B cell (primary cell): ENCODE measurements around the gene CALD1. TPM values are rescaled to one million over a fixed set of nuclear protein-coding genes. Genes with fewer than 3 reads are reported as not detected.

Experiments used
- ATAC-seq: fragments of 200-7000 bp; cut with Tn5 transposase; one replicate; pipeline ENCODE4 v1.10.0; 2021; ENCODE audit warnings: low read depth, mild to moderate bottlenecking, moderate number of reproducible peaks, moderate library complexity
- CTCF ChIA-PET: fragments of 350-600 bp; sonication (Branson Sonifier 250); formaldehyde crosslinking; loops from one replicate; lab custom pipeline; 2021; ENCODE audit warnings: antibody characterized with exemption, inconsistent platforms; lab: Charles Lee
- POLR2A ChIA-PET: fragments of 350-600 bp; sonication (Branson Sonifier 250); formaldehyde crosslinking; loops from one replicate; lab custom pipeline; 2021; ENCODE audit warnings: antibody characterized with exemption; lab: Charles Lee
- DNase-seq: peaks from one replicate; pipeline ENCODE4 v3.0.0; 2013
- H2AFZ ChIP-seq: 2 replicates; pipeline ENCODE4 v1.6.1; 2012; ENCODE audit warnings: mild to moderate bottlenecking, low read depth, low read length; ENCODE audit not compliant: insufficient read depth, poor library complexity, severe bottlenecking
- H3K27ac ChIP-seq, 2 donors: 1 replicate in 1 of 2; 2 replicates in 1 of 2; pipeline ENCODE4 v1.5.1; 2012 to 2013; ENCODE audit warnings: low read length in 2 of 2, mild to moderate bottlenecking in 2 of 2, moderate library complexity in 1 of 2
- H3K27me3 ChIP-seq, 4 experiments: fragments of 200-600 bp in 1 of 4; sonication (generic) in 1 of 4; replicated peaks in 1 of 4; 1 replicate in 2 of 4; 2 replicates in 2 of 4; pipeline versions ENCODE4 v1.6.1 to v1.7.0; 2013 to 2016; ENCODE audit warnings: low read length in 3 of 4, mild to moderate bottlenecking in 2 of 4, mixed read lengths in 1 of 4, moderate library complexity in 1 of 4; ENCODE audit not compliant: insufficient read depth in 4 of 4, control insufficient read depth in 3 of 4; ENCODE audit errors: control extremely low read depth in 1 of 4
- H3K36me3 ChIP-seq, 2 experiments: replicated peaks in 1 of 2; 1 replicate in 1 of 2; 2 replicates in 1 of 2; pipeline versions ENCODE4 v1.6.1 to v1.7.1; 2013; ENCODE audit warnings: low read length in 1 of 2; ENCODE audit not compliant: insufficient read depth in 2 of 2, control insufficient read depth in 1 of 2; ENCODE audit errors: control extremely low read depth in 1 of 2, extremely low read depth in 1 of 2
- H3K4me1 ChIP-seq, 2 donors: fragments of 200-600 bp in 1 of 2; sonication (generic) in 1 of 2; 1 replicate in 1 of 2; 2 replicates in 1 of 2; pipeline versions ENCODE4 v1.5.1 to v1.6.1; 2013 to 2017; ENCODE audit warnings: low read length in 2 of 2; ENCODE audit not compliant: control insufficient read depth in 2 of 2, insufficient read depth in 2 of 2
- H3K4me2 ChIP-seq: replicated peaks from 2 replicates; pipeline ENCODE3; 2012; ENCODE audit warnings: mild to moderate bottlenecking, low read depth, low read length; ENCODE audit not compliant: poor library complexity, severe bottlenecking
- H3K4me3 ChIP-seq, 5 experiments: fragments of 200-600 bp in 1 of 5; sonication (generic) in 1 of 5; 1 replicate in 3 of 5; 2 replicates in 2 of 5; pipeline versions ENCODE4 v1.5.1 to v1.7.0; 2011 to 2016; ENCODE audit warnings: low read length in 4 of 5, mild to moderate bottlenecking in 4 of 5, low read depth in 2 of 5, control low read depth in 1 of 5, moderate library complexity in 1 of 5; ENCODE audit not compliant: insufficient read depth in 1 of 5; ENCODE audit errors: control extremely low read depth in 1 of 5, extremely low read depth in 1 of 5
- H3K79me2 ChIP-seq: fragments of 200-600 bp; sonication (generic); one replicate; pipeline ENCODE4 v1.6.0; 2016; ENCODE audit warnings: low read length; ENCODE audit not compliant: control insufficient read depth, insufficient read depth
- H3K9ac ChIP-seq: fragments of 200-600 bp; sonication (generic); 2 replicates; pipeline ENCODE4 v1.6.1; 2017; ENCODE audit warnings: mild to moderate bottlenecking, low read length, moderate library complexity
- H3K9me3 ChIP-seq, 3 donors: one replicate each; pipeline versions ENCODE4 v1.6.1 to v1.7.1; 2013; ENCODE audit warnings: low read length in 2 of 3; ENCODE audit not compliant: control insufficient read depth in 2 of 3, insufficient read depth in 1 of 3; ENCODE audit errors: control extremely low read depth in 1 of 3
- H4K20me1 ChIP-seq: 2 replicates; pipeline ENCODE4 v1.6.0; 2012; ENCODE audit warnings: mild to moderate bottlenecking, low read length; ENCODE audit not compliant: insufficient read depth, control insufficient read depth, poor library complexity, severe bottlenecking
- H3K27ac Mint-ChIP-seq: one replicate; pipeline ENCODE4 v1.8.0; 2021; ENCODE audit warnings: mixed read lengths
- H3K27me3 Mint-ChIP-seq: one replicate; pipeline ENCODE4 v1.8.0; 2021; ENCODE audit warnings: mixed read lengths
- H3K4me1 Mint-ChIP-seq: one replicate; pipeline ENCODE4 v1.8.0; 2021; ENCODE audit warnings: mixed read lengths
- H3K4me3 Mint-ChIP-seq: one replicate; pipeline ENCODE4 v1.8.0; 2021; ENCODE audit warnings: mixed read lengths
- H3K9me3 Mint-ChIP-seq: one replicate; pipeline ENCODE4 v1.8.0; 2022; ENCODE audit warnings: mixed read lengths; ENCODE audit not compliant: insufficient read depth
- CTCF ChIP-seq: fragments of 200-600 bp; IDR thresholded peaks from one replicate; pipeline ENCODE4 v1.8.0; 2022; ENCODE audit warnings: antibody characterized with exemption, mild to moderate bottlenecking
- EZH2 ChIP-seq: IDR thresholded peaks from 2 replicates; pipeline ENCODE4 v1.6.1; 2012; ENCODE audit warnings: borderline replicate concordance, low read depth, mild to moderate bottlenecking, moderate library complexity, low read length; ENCODE audit not compliant: insufficient read depth, poor library complexity, severe bottlenecking
- WGBS: methylation state at CpG from one replicate; pipeline ENCODE4 v1.1.5; 2013; ENCODE audit warnings: missing lambda C conversion rate; ENCODE audit not compliant: insufficient coverage; 5-methylcytosine and 5-hydroxymethylcytosine counted together
- intact Hi-C: fragments of 100-400 bp; cut with micrococcal nuclease; formaldehyde crosslinking; loops from one replicate; pipeline ENCODE4 v1.10.0; 2022
- polyA plus RNA-seq: library from polyadenylated mRNA; depleted of rRNA; stranded (reverse); fragments of >200 nt; gene quantifications from 2 replicates; pipeline ENCODE4 v1.2.3, GENCODE V29; 2012
- total RNA-seq, 2 donors: library from RNA; stranded (reverse); fragments of 120-200 nt in 1 of 2; gene quantifications; 1 replicate in 1 of 2; 2 replicates in 1 of 2; pipeline versions ENCODE4 v1.2.3 to v1.2.4, GENCODE V29; 2013 to 2022

CALD1 gene
- total and polyA plus RNA-seq, 2 donors (not counting 1 experiment from before 2014, with no cell fraction given) = 0.18 to 0.69 TPM

GRCh38 chr7:134761266-134761665 lies 18.2 kb upstream of the CALD1 start:
- H3K9ac ChIP-seq = no peak overlapping the region
- no peak for TF ChIP-seq EZH2
- TF ChIP-seq CTCF = no peak
- no peak overlapping the region for H2AFZ ChIP-seq
- POLR2A ChIA-PET = no interaction called here
- peaks cover 1 to 4% of the 10 kb centered on the region in 2 donors for H3K4me1 ChIP-seq
- no peaks in the 10 kb centered on the region for H4K20me1 ChIP-seq
- H3K27me3 ChIP-seq = no peaks in the 10 kb centered on the region
- DNase-seq = no peak
- H3K4me2 ChIP-seq = no peak overlapping the region
- CTCF ChIA-PET = no interaction called here
- no peaks in the 10 kb centered on the region for H3K36me3 ChIP-seq
- H3K27ac Mint-ChIP-seq = no peak overlapping the region
- no peaks in the 10 kb centered on the region for H3K27me3 Mint-ChIP-seq
- no peaks in the 10 kb centered on the region for H3K79me2 ChIP-seq
- no peaks in the 10 kb centered on the region for H3K9me3 ChIP-seq
- 100% methylated on average over 3 of the region's 5 CpGs for WGBS
- intact Hi-C loops = no loop called here
- no peaks in the 10 kb centered on the region for H3K9me3 Mint-ChIP-seq
- H3K4me3 Mint-ChIP-seq = no peak overlapping the region
- no peak overlapping the region for H3K4me3 ChIP-seq
- H3K4me1 Mint-ChIP-seq = peaks cover 5% of the 10 kb centered on the region
- no peak overlapping the region for H3K27ac ChIP-seq
- ATAC-seq = no peak

- Mint-ChIP-seq H3K9me3 (no peaks in the 10 kb centered on the region), H3K27me3 (no peaks in the 10 kb centered on the region), H3K4me3 (no peak overlapping the region), H3K4me1 (peaks cover 30% of the 10 kb centered on the region), H3K27ac (no peak overlapping the region)
- Histone ChIP-seq H3K27me3 (no peaks in the 10 kb centered on the region), H3K27ac (no peak overlapping the region), H3K79me2 (no peaks in the 10 kb centered on the region), H3K9ac (no peak overlapping the region), H2AFZ (no peak overlapping the region), H3K9me3 (no peaks in the 10 kb centered on the region), H4K20me1 (no peaks in the 10 kb centered on the region), H3K4me3 (no peak overlapping the region), H3K4me2 (no peak overlapping the region), H3K4me1 (peaks cover 23 to 27% of the 10 kb centered on the region in 2 donors), H3K36me3 (no peaks in the 10 kb centered on the region)
- intact Hi-C loops = no loop called here
- ATAC-seq = no peak
- CTCF ChIA-PET = no interaction called here
- DNase-seq = no peak
- WGBS = no CpG with 5 or more reads among the region's 1 CpG
- TF ChIP-seq CTCF (no peak), EZH2 (no peak)
- POLR2A ChIA-PET = no interaction called here
These were observed 15.5 kb upstream of the CALD1 start for GRCh38 chr7:134763960-134764359.
